DOHH2 (cell line): Measurements from ENCODE around the gene CYP4F2.

Experiments used
- CTCF ChIP-seq: fragments of 200-600 bp; sonication (generic); IDR thresholded peaks from one replicate; pipeline ENCODE4 v1.5.1; 2014; ENCODE audit warnings: antibody characterized with exemption, mild to moderate bottlenecking, low read depth, low read length; ENCODE audit not compliant: poor library complexity, severe bottlenecking
- EZH2phosphoT487 ChIP-seq: fragments of 200-600 bp; sonication (generic); IDR thresholded peaks from 2 replicates; pipeline ENCODE4 v1.6.1; 2017; ENCODE audit warnings: borderline replicate concordance, mild to moderate bottlenecking, antibody characterized with exemption, low read length, moderate library complexity, mixed read lengths

- TF ChIP-seq CTCF (no peak), EZH2phosphoT487 (no peak)
These were observed 37.4 kb upstream of the CYP4F2 start for GRCh38 chr19:15935167-15935702.
